Esophagus (tissue), 2 donors: ENCODE measurements around the gene GXYLT1. TPM values are rescaled to one million over a fixed set of nuclear protein-coding genes. Genes with fewer than 3 reads are reported as not detected.

ENCODE experiments used
- H3K27ac ChIP-seq, 2 donors: one replicate each; pipeline ENCODE4 v1.5.1; 2013; ENCODE audit warnings: low read depth in 2 of 2, mild to moderate bottlenecking in 2 of 2, inconsistent platforms in 1 of 2, low read length in 1 of 2, moderate library complexity in 1 of 2
- H3K27me3 ChIP-seq, 2 donors: one replicate each; pipeline ENCODE4 v1.6.1; 2013; ENCODE audit warnings: low read length in 2 of 2, control low read depth in 1 of 2, mild to moderate bottlenecking in 1 of 2; ENCODE audit not compliant: insufficient read depth in 2 of 2, control insufficient read depth in 1 of 2
- H3K36me3 ChIP-seq, 2 donors: one replicate each; pipeline ENCODE4 v1.6.1; 2013; ENCODE audit warnings: low read length in 1 of 2; ENCODE audit not compliant: control insufficient read depth in 2 of 2, insufficient read depth in 2 of 2
- H3K4me1 ChIP-seq, 2 donors: one replicate each; pipeline ENCODE4 v1.6.1; 2013; ENCODE audit warnings: low read length in 1 of 2; ENCODE audit not compliant: control insufficient read depth in 2 of 2, insufficient read depth in 2 of 2
- H3K4me3 ChIP-seq, 2 donors: one replicate each; pipeline ENCODE4 v1.5.1; 2013; ENCODE audit warnings: low read length in 2 of 2, mild to moderate bottlenecking in 2 of 2, low read depth in 1 of 2, moderate library complexity in 1 of 2
- H3K9me3 ChIP-seq, 2 donors: one replicate each; pipeline ENCODE4 v1.6.1; 2013; ENCODE audit warnings: mild to moderate bottlenecking in 2 of 2, low read depth in 1 of 2, low read length in 1 of 2, moderate library complexity in 1 of 2; ENCODE audit not compliant: control insufficient read depth in 2 of 2, insufficient read depth in 1 of 2
- whole genome bisulfite sequencing, 2 donors: extraction: QIAGEN DNeasy Blood & Tissue Kit; methylation state at CpG; one replicate each; pipeline ENCODE4 v1.1.7; 2013; 5-methylcytosine and 5-hydroxymethylcytosine counted together
- polyA plus RNA-seq, 2 donors: library from polyadenylated mRNA; stranded (reverse); fragments of 200-250 nt; gene quantifications; one replicate each; pipeline ENCODE4 v1.2.3, GENCODE V29; 2013
- donor health status: healthy with polysubstance abuse.
- donor health status: Bipolar disorder and iron deficiency.

The GXYLT1 gene
- polyA plus RNA-seq, 2 donors = 1.3 to 1.4 TPM

DNA sequence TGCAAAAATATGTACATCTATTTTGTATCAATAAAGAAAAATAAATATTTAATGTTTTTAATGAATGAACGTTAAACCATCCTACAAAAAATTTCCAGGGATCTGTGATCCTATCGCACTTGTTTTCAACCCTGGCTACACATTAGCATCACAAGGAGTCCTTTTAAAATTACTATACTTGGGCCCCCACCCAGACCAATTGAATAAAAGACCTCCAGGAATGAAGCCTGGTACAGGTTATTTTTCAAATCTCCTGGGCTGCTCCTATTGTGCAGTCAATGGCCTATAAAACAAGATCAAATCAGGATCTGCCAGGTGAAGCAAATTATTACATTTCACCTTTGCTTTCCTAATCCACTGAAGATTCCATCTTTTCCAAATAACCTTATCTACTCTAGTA, 33.4 kb upstream of the GXYLT1 start:
- Histone ChIP-seq H3K9me3 (no peaks in the 10 kb centered on the region), H3K4me3 (no peak overlapping the region), H3K27me3 (no peaks in the 10 kb centered on the region), H3K36me3 (no peaks in the 10 kb centered on the region), H3K27ac (no peak overlapping the region), H3K4me1 (no peaks in the 10 kb centered on the region)
- 92 to 96% methylated on average over 2 of the region's 2 CpGs for WGBS, 2 donors

DNA sequence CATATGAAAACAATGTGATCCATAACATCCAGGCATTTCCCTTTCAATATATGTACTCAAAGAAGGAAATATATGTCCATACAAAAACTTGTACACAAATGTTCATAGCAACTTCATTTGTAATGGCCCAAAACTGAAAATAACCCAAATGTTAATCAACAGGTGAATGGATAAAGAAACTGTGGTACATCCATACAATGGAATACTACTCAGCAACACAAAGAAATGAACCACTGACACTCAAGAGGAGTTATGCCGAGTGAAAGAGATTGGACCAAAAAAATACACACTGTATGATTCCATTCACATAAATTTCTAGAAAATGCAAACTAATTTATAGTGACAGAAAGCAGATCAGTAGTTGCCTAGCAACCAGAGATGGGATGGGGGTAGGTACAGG, 30.3 kb upstream of the GXYLT1 start:
- H3K27me3 ChIP-seq = no peaks in the 10 kb centered on the region
- 100% methylated on average over 1 of the region's 1 CpG for WGBS, 2 donors
- no peaks in the 10 kb centered on the region for H3K9me3 ChIP-seq
- H3K4me3 ChIP-seq = no peak overlapping the region
- peaks cover 0 to 3% of the 10 kb centered on the region in 2 donors for H3K36me3 ChIP-seq
- no peaks in the 10 kb centered on the region for H3K4me1 ChIP-seq
- no peak overlapping the region for H3K27ac ChIP-seq

DNA sequence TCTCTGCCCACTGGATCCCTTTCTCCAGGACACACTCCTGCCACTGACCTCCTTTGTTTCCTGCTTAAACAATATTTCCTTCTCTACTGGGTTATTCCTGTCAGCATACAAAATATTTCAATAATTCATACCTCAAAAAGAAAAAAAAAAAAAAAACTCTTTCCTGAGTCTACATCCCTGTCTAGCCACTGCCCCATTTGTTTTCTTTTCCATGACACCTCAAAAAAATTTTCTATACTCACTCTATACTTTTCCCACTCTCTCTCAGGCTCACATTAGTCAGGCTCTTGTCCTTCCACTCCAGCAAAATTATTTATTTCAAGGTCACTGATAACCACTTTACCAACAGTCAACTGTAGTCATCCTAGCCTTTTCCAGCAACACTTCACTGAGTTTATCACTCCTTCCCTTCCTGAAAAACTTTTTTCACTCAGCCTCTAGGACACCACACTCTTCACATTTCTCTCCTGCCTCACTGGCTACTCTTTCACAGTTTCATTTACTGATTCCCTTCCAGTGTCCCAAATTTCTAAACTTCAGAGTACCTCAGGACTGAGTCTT, 29.4 kb upstream of the GXYLT1 start:
- Histone ChIP-seq H3K36me3 (peaks cover 0 to 3% of the 10 kb centered on the region in 2 donors), H3K4me3 (no peak overlapping the region), H3K9me3 (no peaks in the 10 kb centered on the region), H3K27me3 (no peaks in the 10 kb centered on the region), H3K4me1 (no peaks in the 10 kb centered on the region), H3K27ac (no peak overlapping the region)

DNA sequence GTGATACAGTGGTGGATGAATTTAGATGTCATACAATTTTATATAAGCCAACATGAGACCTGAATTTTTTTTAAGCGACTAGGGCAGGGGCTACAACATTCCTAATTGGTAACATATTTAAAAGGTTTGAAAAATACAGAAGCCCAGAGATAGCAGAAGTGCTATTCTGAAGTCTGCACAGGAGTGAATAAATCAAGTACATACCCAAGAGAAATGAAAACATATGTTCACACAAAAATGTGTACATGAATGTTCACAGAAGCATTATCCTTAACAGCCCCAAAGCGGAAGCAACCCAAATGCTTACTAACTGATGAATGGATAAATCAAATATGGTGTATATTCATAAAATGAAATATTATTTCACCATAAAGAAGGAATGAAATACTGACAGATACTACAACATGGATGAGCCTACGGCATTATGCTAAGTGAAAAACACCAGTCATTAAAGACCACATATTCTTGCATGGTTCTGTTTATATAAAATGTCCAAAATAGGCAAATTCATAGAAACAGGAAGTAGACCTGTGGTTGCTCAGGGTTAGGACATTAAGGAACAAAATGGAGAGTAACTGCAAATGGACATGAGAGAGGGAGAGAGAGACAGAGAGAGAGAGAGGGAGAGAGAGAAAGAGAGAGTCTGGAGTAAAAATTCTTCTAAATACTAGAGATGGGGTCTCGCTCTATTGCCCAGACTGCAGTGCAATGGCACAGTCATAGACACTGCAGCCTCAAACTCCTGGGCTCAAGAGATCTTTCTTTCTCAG, 28.0 kb upstream of the GXYLT1 start:
- WGBS, 2 donors = 95% methylated on average over 4 of the region's 4 CpGs
- no peaks in the 10 kb centered on the region for H3K9me3 ChIP-seq
- no peaks in the 10 kb centered on the region for H3K4me1 ChIP-seq
- H3K4me3 ChIP-seq = no peak overlapping the region
- no peaks in the 10 kb centered on the region for H3K27me3 ChIP-seq
- H3K36me3 ChIP-seq = peaks cover 0 to 3% of the 10 kb centered on the region in 2 donors
- H3K27ac ChIP-seq = no peak overlapping the region

DNA sequence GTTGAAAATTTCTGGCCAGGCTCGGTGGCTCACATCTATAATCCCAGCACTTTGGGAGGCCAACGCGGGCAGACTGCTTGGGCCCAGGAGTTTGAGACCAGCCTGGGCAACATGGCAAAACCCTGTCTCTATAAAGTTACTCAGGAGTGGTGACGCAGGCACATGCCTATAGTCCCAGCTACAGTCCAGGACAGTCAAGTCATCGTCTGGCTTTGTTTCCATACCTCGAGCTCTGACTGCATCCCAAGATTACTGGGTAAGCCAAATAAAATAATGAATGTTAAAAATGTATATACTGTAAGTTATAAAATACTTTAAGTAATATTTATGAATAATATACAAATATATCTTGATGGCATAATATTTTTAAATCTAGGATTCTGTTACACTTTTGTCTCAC, 23.0 kb upstream of the GXYLT1 start:
- H3K27me3 ChIP-seq = no peaks in the 10 kb centered on the region
- WGBS, 2 donors = 94 to 95% methylated on average over 6 of the region's 6 CpGs
- no peak overlapping the region for H3K27ac ChIP-seq
- H3K4me3 ChIP-seq = no peak overlapping the region
- H3K4me1 ChIP-seq = no peaks in the 10 kb centered on the region
- no peaks in the 10 kb centered on the region for H3K9me3 ChIP-seq
- H3K36me3 ChIP-seq = peaks cover 0 to 3% of the 10 kb centered on the region in 2 donors

DNA sequence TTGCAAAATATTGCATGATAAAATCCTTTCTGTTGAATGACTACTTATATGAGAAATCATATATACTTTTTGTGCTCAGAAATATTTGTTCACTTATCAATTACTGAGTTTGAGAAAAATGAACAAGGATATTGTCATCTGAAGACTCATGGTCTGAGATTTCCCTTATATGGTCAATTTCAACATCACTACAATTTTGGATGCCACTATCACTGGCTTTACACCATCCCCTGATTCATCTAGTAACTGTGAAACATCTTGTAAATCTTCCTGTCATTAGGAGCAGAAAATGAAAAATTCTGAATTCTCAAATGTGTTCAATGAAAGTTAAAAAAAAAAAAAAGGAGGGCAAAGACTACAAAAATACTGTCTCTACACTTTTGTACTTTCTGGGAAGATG, 21.8 kb upstream of the GXYLT1 start:
- Histone ChIP-seq H3K9me3 (no peaks in the 10 kb centered on the region), H3K4me1 (no peaks in the 10 kb centered on the region), H3K36me3 (peaks cover 0 to 3% of the 10 kb centered on the region in 2 donors), H3K4me3 (no peak overlapping the region), H3K27me3 (no peaks in the 10 kb centered on the region), H3K27ac (no peak overlapping the region)

DNA sequence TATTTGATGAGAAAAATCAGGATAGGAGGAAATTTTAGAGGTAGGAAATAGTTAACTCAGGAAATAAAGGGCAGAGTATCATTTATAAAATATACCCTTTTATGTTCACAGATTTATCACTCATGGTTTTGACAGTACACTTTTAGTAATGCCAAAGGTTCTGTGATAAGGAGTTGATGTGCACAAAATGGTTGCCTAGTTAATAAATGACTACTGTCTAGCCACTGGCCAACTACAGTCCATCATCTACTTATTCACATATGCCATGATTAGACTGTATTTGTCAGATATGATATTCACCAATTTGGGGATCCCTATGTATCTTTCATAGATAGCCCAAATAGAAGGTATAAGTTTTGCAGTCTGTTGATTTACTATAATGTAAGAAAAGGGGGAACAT, 19.2 kb upstream of the GXYLT1 start:
- Histone ChIP-seq H3K36me3 (no peaks in the 10 kb centered on the region), H3K27ac (no peak overlapping the region), H3K4me1 (no peaks in the 10 kb centered on the region)

DNA sequence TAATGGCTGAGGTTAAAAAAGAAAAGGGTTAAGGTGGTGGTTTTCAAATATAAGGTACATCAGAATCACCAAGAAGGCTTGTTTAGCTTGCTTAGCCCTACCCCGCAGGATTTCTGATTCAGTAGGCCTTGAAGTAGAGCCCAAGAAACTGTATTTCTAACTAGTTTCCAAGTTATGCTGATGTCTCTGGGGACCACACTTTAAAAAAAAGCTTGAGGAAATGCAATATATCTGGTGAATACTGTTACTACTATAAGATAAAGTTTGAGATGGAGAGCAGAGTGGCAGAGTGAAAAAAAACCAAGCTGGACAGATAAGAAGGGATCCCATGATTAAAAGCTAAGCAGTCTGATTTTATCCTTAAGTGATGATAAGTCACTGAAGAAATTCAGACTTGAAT, 18.3 kb upstream of the GXYLT1 start:
- Histone ChIP-seq H3K4me1 (no peaks in the 10 kb centered on the region), H3K27me3 (no peaks in the 10 kb centered on the region), H3K27ac (no peak overlapping the region), H3K4me3 (no peak overlapping the region), H3K36me3 (no peaks in the 10 kb centered on the region), H3K9me3 (no peaks in the 10 kb centered on the region)
- WGBS, 2 donors = 88 to 91% methylated on average over 1 of the region's 1 CpG

More for the DNA sequence above, 19.2 kb upstream of the GXYLT1 start:
- H3K9me3 ChIP-seq = no peaks in the 10 kb centered on the region
- no peaks in the 10 kb centered on the region for H3K27me3 ChIP-seq
- H3K4me3 ChIP-seq = no peak overlapping the region

DNA sequence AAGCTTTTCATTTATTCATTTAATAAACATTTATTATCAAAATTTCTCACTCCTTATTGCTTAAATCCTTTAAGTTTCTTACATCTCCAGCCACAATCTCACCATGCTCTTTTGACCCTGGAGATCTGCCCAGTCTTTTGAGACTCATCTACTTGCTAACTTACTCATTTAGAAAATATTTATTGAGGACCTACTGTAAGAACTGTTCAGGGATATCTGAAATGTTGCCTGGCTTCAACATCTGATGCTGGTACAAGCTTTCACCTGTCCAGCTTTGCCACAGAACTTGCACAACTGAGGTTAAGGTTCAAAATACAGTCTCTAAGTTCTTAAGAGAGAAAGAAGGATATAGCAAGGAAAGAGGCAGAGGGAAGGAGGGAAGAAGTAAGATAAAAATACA, 17.5 kb upstream of the GXYLT1 start:
- no peaks in the 10 kb centered on the region for H3K4me1 ChIP-seq
- H3K36me3 ChIP-seq = no peaks in the 10 kb centered on the region
- H3K4me3 ChIP-seq = no peak overlapping the region
- H3K9me3 ChIP-seq = no peaks in the 10 kb centered on the region
- H3K27ac ChIP-seq = no peak overlapping the region
- H3K27me3 ChIP-seq = no peaks in the 10 kb centered on the region

DNA sequence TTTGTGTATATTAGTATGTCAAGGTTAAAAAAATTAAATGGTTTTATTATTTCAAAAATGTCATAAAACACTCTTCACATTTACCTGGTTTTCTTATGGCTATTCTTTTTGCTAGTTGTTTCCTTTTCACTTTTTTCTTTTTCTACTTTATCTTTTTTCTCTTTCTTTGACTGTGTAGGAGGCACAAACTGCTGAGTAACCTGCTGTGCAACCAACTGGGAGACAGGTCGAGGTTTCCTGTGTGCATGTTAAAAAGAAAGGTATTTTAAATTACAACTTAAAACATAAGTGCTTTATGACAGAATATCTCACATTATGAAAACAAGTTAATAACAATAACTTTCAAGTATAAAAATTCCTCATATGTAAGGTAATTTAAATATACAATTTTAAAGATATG, 16.9 kb upstream of the GXYLT1 start:
- Histone ChIP-seq H3K4me3 (no peak overlapping the region), H3K27me3 (no peaks in the 10 kb centered on the region), H3K9me3 (no peaks in the 10 kb centered on the region), H3K27ac (no peak overlapping the region), H3K4me1 (no peaks in the 10 kb centered on the region), H3K36me3 (no peaks in the 10 kb centered on the region)
- WGBS, 2 donors = 69 to 75% methylated on average over 1 of the region's 1 CpG
